Measurements from ENCODE around the gene XPC. TPM values are rescaled to one million over a fixed set of nuclear protein-coding genes. Genes with fewer than 3 reads are reported as not detected.

Gene XPC
- polyA plus RNA-seq, 1 of the 3 experiments (the other 2 are of a cell fraction) = 50.0 TPM

- Histone ChIP-seq H3K27me3 (ENCODE audit: insufficient read depth) (no peaks in the 10 kb centered on the region), H3K4me1 (ENCODE audit: control insufficient read depth in 1 of 2, insufficient read depth in 2 of 2, low read depth in 1 of 2, low read length in 1 of 2) (peaks cover 3 to 17% of the 10 kb centered on the region in 2 experiments; a peak in 2 of 4 replicates), H4K20me1 (ENCODE audit: insufficient read depth) (no peaks in the 10 kb centered on the region), H3K9ac (no peak overlapping the region), H3K27ac (ENCODE audit: low read depth in 2 of 2, low read length in 1 of 2) (no peak overlapping the region), H3K9me2 (no peaks in the 10 kb centered on the region), H3K36me3 (replicated peaks in 1 of 2; ENCODE audit: control insufficient read depth in 1 of 2, insufficient read depth in 2 of 2, low read length in 1 of 2) (peaks cover 0 to 11% of the 10 kb centered on the region in 2 experiments), H3K4me3 (ENCODE audit: low read depth in 2 of 2, low read length in 1 of 2) (no peak overlapping the region), H3F3A (replicated peaks; ENCODE audit: insufficient read depth) (no peaks in the 10 kb centered on the region), H3K79me2 (ENCODE audit: insufficient read depth) (no peaks in the 10 kb centered on the region), H3K4me2 (no peak overlapping the region), H3K9me3 (no peaks in the 10 kb centered on the region), H2AFZ (ENCODE audit: low read depth) (no peak overlapping the region)
- WGBS (ENCODE audit: low lambda C conversion rate) = 84% methylated on average over 7 of the region's 7 CpGs
- no peak for DNase-seq
- TF ChIP-seq CHD2 (IDR thresholded peaks at IDR 0.05; ENCODE audit: low read length, partially characterized antibody) (no peak), SMC3 (IDR thresholded peaks at IDR 0.05; ENCODE audit: low read depth, low read length) (no peak)
- ChIA-PET CTCF (interaction anchor here (0.6 to 6.3 kb wide), 12 partner anchors 13 to 305 kb away, joined by 3 to 115 read pairs (median 16); partner anchors contain the start of genes LSM3 and XPC), POLR2A (no interaction called here)
These were observed 23.7 kb upstream of the XPC start for GRCh38 chr3:14201940-14202684.

DNA sequence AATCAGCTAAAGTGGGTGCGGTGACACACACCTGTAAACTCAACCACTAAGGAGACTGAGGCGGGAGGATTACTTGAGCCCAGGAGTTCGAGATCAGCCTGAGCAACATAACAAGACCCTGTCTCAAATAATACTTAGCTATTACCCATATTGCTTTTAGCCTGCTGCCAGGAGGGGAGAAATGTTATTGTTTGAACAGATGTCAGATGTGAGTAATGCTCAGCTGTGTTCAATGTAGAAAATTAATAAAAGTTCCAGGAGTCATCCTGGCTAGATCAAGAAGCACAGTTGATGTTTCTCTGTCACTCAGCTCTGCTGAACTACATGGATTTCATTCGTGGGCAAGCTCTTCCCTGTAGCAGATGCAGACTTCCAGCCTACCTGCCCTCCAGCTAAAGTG, 22.4 kb upstream of the XPC start:
- H3K36me3 ChIP-seq (replicated peaks in 1 of 2; ENCODE audit: control insufficient read depth in 1 of 2, insufficient read depth in 2 of 2, low read length in 1 of 2) = peaks cover 0 to 19% of the 10 kb centered on the region in 2 experiments
- no peak overlapping the region for H3K27ac ChIP-seq (ENCODE audit: low read depth in 2 of 2, low read length in 1 of 2)
- ChIA-PET CTCF (interaction anchor here (0.8 to 6.3 kb wide), 7 partner anchors 16 to 304 kb away, joined by 3 to 92 read pairs (median 19); partner anchors contain the start of genes LSM3 and XPC), POLR2A (no interaction called here)
- DNase-seq = no peak
- H3K79me2 ChIP-seq (ENCODE audit: insufficient read depth) = peaks cover 9% of the 10 kb centered on the region; the same call in 1 of the 2 replicates
- H3K4me1 ChIP-seq (ENCODE audit: control insufficient read depth in 1 of 2, insufficient read depth in 2 of 2, low read depth in 1 of 2, low read length in 1 of 2) = peaks cover 3 to 17% of the 10 kb centered on the region in 2 experiments; a peak in 2 of 4 replicates
- no peak overlapping the region for H3K4me2 ChIP-seq
- H3K9me2 ChIP-seq = no peaks in the 10 kb centered on the region
- H3K9ac ChIP-seq = no peak overlapping the region
- 95% methylated on average over 4 of the region's 4 CpGs for WGBS (ENCODE audit: low lambda C conversion rate)
- H3K4me3 ChIP-seq (ENCODE audit: low read depth in 2 of 2, low read length in 1 of 2) = no peak overlapping the region
- no peaks in the 10 kb centered on the region for H3K27me3 ChIP-seq (ENCODE audit: insufficient read depth)
- H4K20me1 ChIP-seq (ENCODE audit: insufficient read depth) = no peaks in the 10 kb centered on the region
- no peaks in the 10 kb centered on the region for H3F3A ChIP-seq (replicated peaks; ENCODE audit: insufficient read depth)
- no peak overlapping the region for H2AFZ ChIP-seq (ENCODE audit: low read depth)
- no peaks in the 10 kb centered on the region for H3K9me3 ChIP-seq
- TF ChIP-seq, protein P1, sequence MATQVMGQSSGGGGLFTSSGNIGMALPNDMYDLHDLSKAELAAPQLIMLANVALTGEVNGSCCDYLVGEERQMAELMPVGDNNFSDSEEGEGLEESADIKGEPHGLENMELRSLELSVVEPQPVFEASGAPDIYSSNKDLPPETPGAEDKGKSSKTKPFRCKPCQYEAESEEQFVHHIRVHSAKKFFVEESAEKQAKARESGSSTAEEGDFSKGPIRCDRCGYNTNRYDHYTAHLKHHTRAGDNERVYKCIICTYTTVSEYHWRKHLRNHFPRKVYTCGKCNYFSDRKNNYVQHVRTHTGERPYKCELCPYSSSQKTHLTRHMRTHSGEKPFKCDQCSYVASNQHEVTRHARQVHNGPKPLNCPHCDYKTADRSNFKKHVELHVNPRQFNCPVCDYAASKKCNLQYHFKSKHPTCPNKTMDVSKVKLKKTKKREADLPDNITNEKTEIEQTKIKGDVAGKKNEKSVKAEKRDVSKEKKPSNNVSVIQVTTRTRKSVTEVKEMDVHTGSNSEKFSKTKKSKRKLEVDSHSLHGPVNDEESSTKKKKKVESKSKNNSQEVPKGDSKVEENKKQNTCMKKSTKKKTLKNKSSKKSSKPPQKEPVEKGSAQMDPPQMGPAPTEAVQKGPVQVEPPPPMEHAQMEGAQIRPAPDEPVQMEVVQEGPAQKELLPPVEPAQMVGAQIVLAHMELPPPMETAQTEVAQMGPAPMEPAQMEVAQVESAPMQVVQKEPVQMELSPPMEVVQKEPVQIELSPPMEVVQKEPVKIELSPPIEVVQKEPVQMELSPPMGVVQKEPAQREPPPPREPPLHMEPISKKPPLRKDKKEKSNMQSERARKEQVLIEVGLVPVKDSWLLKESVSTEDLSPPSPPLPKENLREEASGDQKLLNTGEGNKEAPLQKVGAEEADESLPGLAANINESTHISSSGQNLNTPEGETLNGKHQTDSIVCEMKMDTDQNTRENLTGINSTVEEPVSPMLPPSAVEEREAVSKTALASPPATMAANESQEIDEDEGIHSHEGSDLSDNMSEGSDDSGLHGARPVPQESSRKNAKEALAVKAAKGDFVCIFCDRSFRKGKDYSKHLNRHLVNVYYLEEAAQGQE (IDR thresholded peaks at IDR 0.05; ENCODE audit: low read depth, low read length) = no peak
- TF ChIP-seq MAX (IDR thresholded peaks at IDR 0.05; ENCODE audit: low read depth) (no peak), EZH2phosphoT487 (IDR thresholded peaks at IDR 0.05; ENCODE audit: borderline replicate concordance, low read depth) (no peak), NFIC (IDR thresholded peaks at IDR 0.05; ENCODE audit: borderline replicate concordance) (no peak), FOXJ3 (CRISPR knock-in tag; IDR thresholded peaks at IDR 0.05) (no peak), RFX5 (IDR thresholded peaks at IDR 0.05; ENCODE audit: low read length) (no peak), FOXM1 (IDR thresholded peaks at IDR 0.05; ENCODE audit: low read depth) (no peak), ELF1 (IDR thresholded peaks at IDR 0.05) (no peak), SMC3 (IDR thresholded peaks at IDR 0.05; ENCODE audit: low read depth, low read length) (no peak), MEF2A (IDR thresholded peaks at IDR 0.05; ENCODE audit: borderline replicate concordance, low read depth) (no peak), TCF12 (IDR thresholded peaks at IDR 0.05) (no peak), TAF1 (IDR thresholded peaks at IDR 0.05; ENCODE audit: borderline replicate concordance, low read depth, low read length) (no peak)
- TF ChIP-seq, protein P2, sequence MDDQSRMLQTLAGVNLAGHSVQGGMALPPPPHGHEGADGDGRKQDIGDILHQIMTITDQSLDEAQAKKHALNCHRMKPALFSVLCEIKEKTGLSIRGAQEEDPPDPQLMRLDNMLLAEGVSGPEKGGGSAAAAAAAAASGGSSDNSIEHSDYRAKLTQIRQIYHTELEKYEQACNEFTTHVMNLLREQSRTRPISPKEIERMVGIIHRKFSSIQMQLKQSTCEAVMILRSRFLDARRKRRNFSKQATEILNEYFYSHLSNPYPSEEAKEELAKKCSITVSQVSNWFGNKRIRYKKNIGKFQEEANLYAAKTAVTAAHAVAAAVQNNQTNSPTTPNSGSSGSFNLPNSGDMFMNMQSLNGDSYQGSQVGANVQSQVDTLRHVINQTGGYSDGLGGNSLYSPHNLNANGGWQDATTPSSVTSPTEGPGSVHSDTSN (IDR thresholded peaks at IDR 0.05) = no peak

Measured in SK-N-SH (cell line).